Mammary epithelial cell (primary cell): ENCODE data around the gene POLE.

Experiments used
- CTCF ChIP-seq, 2 donors: IDR thresholded peaks in 1 of 2; conservative IDR thresholded peaks in 1 of 2; 2 replicates each; pipeline ENCODE4 v1.5.1; 2011 to 2012; ENCODE audit warnings: inconsistent platforms in 2 of 2, low read length in 2 of 2, mild to moderate bottlenecking in 2 of 2, control low read depth in 1 of 2, low read depth in 1 of 2; ENCODE audit not compliant: insufficient read depth in 1 of 2; ENCODE audit errors: extremely low read depth in 1 of 2
- EZH2 ChIP-seq: IDR thresholded peaks from 2 replicates; pipeline ENCODE4 v1.6.1; 2012; ENCODE audit warnings: low read length, inconsistent platforms, borderline replicate concordance

DNA sequence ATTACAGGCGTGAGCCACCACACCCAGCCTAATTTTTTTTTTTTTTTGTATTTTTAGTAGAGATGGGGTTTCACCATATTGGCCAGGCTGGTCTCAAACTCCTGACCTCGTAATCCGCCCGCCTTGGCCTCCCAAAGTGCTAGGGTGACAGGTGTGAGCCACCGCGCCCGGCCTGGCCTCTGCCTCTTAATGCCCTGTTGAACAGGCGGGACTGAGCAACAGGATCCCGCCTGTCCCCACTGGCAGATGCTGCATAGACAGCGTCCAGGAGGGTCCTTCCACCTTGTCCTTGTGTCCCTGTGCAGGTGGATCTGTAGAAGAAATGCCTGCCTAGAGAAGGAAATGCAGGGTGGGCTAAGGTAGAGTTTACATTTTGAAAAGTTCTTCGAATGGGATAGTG is 29.2 kb upstream of the POLE start:
- TF ChIP-seq EZH2 (no peak), CTCF (conservative IDR thresholded peaks at IDR 0.05 in 1 of 2, IDR thresholded peaks at IDR 0.05 in 1 of 2; ENCODE audit: extremely low read depth in 1 of 2, insufficient read depth in 1 of 2, low read depth in 1 of 2, low read length in 2 of 2) (no peak)
